Upper lobe of left lung (tissue), 6 donors: Measurements from ENCODE around the gene MCTP2. TPM values are rescaled to one million over a fixed set of nuclear protein-coding genes. Genes with fewer than 3 reads are reported as not detected.

Experiments
- ATAC-seq, 2 donors: fragments of 200-7000 bp; cut with Tn5 transposase; one replicate each; pipeline ENCODE4 v1.9.1; 2022; ENCODE audit warnings: mild to moderate bottlenecking in 2 of 2, moderate library complexity in 2 of 2; ENCODE audit not compliant: low FRiP score in 2 of 2
- DNase-seq, 2 donors: peaks; one replicate each; pipeline ENCODE4 v3.0.0-alpha.2; 2019 to 2020
- H3K27ac ChIP-seq, 4 donors: fragments of 200-600 bp; sonication (generic); one replicate each; pipeline ENCODE4 v1.5.1; 2016 to 2019
- H3K27me3 ChIP-seq, 4 donors: fragments of 200-600 bp; sonication (generic); one replicate each; pipeline ENCODE4 v1.5.1; 2017 to 2019
- H3K36me3 ChIP-seq, 4 donors: fragments of 200-600 bp; sonication (generic); one replicate each; pipeline ENCODE4 v1.5.1; 2016 to 2019
- H3K4me1 ChIP-seq, 4 donors: fragments of 200-600 bp; sonication (generic); one replicate each; pipeline ENCODE4 v1.5.1; 2018 to 2019
- H3K4me3 ChIP-seq, 4 donors: fragments of 200-600 bp; sonication (generic); one replicate each; pipeline ENCODE4 v1.5.1; 2017 to 2019; ENCODE audit warnings: mild to moderate bottlenecking in 2 of 4, moderate library complexity in 1 of 4
- H3K9me3 ChIP-seq, 4 donors: fragments of 200-600 bp; sonication (generic); one replicate each; pipeline ENCODE4 v1.5.1; 2018 to 2019
- CTCF ChIP-seq, 6 experiments: fragments of 450-650 bp in 4 of 6; fragments of 200-600 bp in 2 of 6; sonication (generic) in 2 of 6; IDR thresholded peaks; one replicate each; pipeline ENCODE4 v1.5.1; 2016 to 2019; ENCODE audit warnings: antibody characterized with exemption in 6 of 6
- EP300 ChIP-seq, 4 donors: sonication (generic); formaldehyde crosslinking; IDR thresholded peaks; one replicate each; pipeline ENCODE4 v1.5.1; 2017; ENCODE audit warnings: antibody characterized with exemption in 4 of 4, control low read depth in 2 of 4
- POLR2A ChIP-seq, 4 donors: fragments of 450-650 bp; IDR thresholded peaks; one replicate each; pipeline ENCODE4 v1.5.1; 2016 to 2017; ENCODE audit warnings: antibody characterized with exemption in 4 of 4, mild to moderate bottlenecking in 2 of 4
- POLR2AphosphoS5 ChIP-seq, 2 donors: sonication (generic); formaldehyde crosslinking; IDR thresholded peaks; one replicate each; pipeline ENCODE4 v1.5.1; 2017; ENCODE audit warnings: antibody characterized with exemption in 2 of 2
- WGBS, 2 donors: methylation state at CpG; one replicate each; pipeline ENCODE4 v1.1.5; 2017 to 2018; 5-methylcytosine and 5-hydroxymethylcytosine counted together
- total RNA-seq, 6 donors: library from RNA; depleted of rRNA in 4 of 6; stranded (reverse); fragments of >200 nt in 4 of 6; gene quantifications; one replicate each; pipeline versions ENCODE4 v1.1.0 to v1.2.1, GENCODE V29; 2016 to 2021
- donor health status: DM: no; HTN: no; CAD: no; lungs with moderate emphysema.
- donor health status: DM: no; HTN: yes; CAD: no; lungs with severe emphysema.

Gene MCTP2
- total RNA-seq, 6 donors from 2014 or later: 33.4 to 64.8 (median 48.5) TPM

- peaks cover 0 to 21% (median 8%) of the 10 kb centered on the region in 4 donors for H3K4me1 ChIP-seq
- no peak overlapping the region for H3K27ac ChIP-seq
- H3K27me3 ChIP-seq: no peaks in the 10 kb centered on the region
- H3K9me3 ChIP-seq: no peaks in the 10 kb centered on the region
- DNase-seq: no peak
- peaks cover 0 to 4% (median 0%) of the 10 kb centered on the region in 4 donors for H3K36me3 ChIP-seq
- WGBS, 2 donors: 89 to 90% methylated on average over 3 of the region's 3 CpGs
- no peak for TF ChIP-seq CTCF (IDR thresholded peaks at IDR 0.05)
- H3K4me3 ChIP-seq: no peak overlapping the region
- no peak for ATAC-seq
Measured at GRCh38 chr15:94416820-94417219, 185.5 kb downstream of the MCTP2 start.

- Histone ChIP-seq H3K4me3 (no peak overlapping the region), H3K9me3 (no peaks in the 10 kb centered on the region), H3K27me3 (no peaks in the 10 kb centered on the region), H3K27ac (no peak overlapping the region), H3K36me3 (peaks cover 0 to 4% (median 0%) of the 10 kb centered on the region in 4 donors), H3K4me1 (peaks cover 0 to 21% (median 8%) of the 10 kb centered on the region in 4 donors)
- TF ChIP-seq EP300 (IDR thresholded peaks at IDR 0.05) (no peak), POLR2AphosphoS5 (IDR thresholded peaks at IDR 0.05) (no peak), CTCF (IDR thresholded peaks at IDR 0.05) (no peak), POLR2A (IDR thresholded peaks at IDR 0.05) (no peak)
- WGBS, 2 donors: 80 to 82% methylated on average over 12 of the region's 12 CpGs
- ATAC-seq (no peak), DNase-seq (no peak)
Measured at GRCh38 chr15:94417501-94418293, 186.3 kb downstream of the MCTP2 start.

GRCh38 chr15:94421706-94422105 is 190.3 kb downstream of the MCTP2 start:
- 54 to 76% methylated on average over 1 of the region's 1 CpG for WGBS, 2 donors
- H3K27me3 ChIP-seq: no peaks in the 10 kb centered on the region
- DNase-seq (no peak), ATAC-seq (no peak)
- H3K4me3 ChIP-seq: no peak overlapping the region
- no peaks in the 10 kb centered on the region for H3K36me3 ChIP-seq
- no peaks in the 10 kb centered on the region for H3K4me1 ChIP-seq
- no peaks in the 10 kb centered on the region for H3K9me3 ChIP-seq
- H3K27ac ChIP-seq: no peak overlapping the region
- TF ChIP-seq POLR2AphosphoS5 (IDR thresholded peaks at IDR 0.05) (no peak), EP300 (IDR thresholded peaks at IDR 0.05) (no peak), CTCF (IDR thresholded peaks at IDR 0.05) (no peak), POLR2A (IDR thresholded peaks at IDR 0.05) (no peak)

- DNase-seq (no peak), ATAC-seq (no peak)
- no peak overlapping the region for H3K4me3 ChIP-seq
- no peaks in the 10 kb centered on the region for H3K36me3 ChIP-seq
- H3K9me3 ChIP-seq: no peaks in the 10 kb centered on the region
- 84 to 96% methylated on average over 1 of the region's 1 CpG for WGBS, 2 donors
- TF ChIP-seq POLR2A (IDR thresholded peaks at IDR 0.05) (no peak), POLR2AphosphoS5 (IDR thresholded peaks at IDR 0.05) (no peak), CTCF (IDR thresholded peaks at IDR 0.05) (no peak), EP300 (IDR thresholded peaks at IDR 0.05) (no peak)
- H3K27me3 ChIP-seq: no peaks in the 10 kb centered on the region
- H3K27ac ChIP-seq: no peak overlapping the region
- no peaks in the 10 kb centered on the region for H3K4me1 ChIP-seq
Measured at GRCh38 chr15:94432279-94432678, 200.9 kb downstream of the MCTP2 start.

GRCh38 chr15:94439158-94439557 is 207.8 kb downstream of the MCTP2 start:
- TF ChIP-seq POLR2A (IDR thresholded peaks at IDR 0.05) (no peak), CTCF (IDR thresholded peaks at IDR 0.05) (no peak), POLR2AphosphoS5 (IDR thresholded peaks at IDR 0.05) (no peak)
- WGBS, 2 donors: 75 to 91% methylated on average over 3 of the region's 3 CpGs
- Histone ChIP-seq H3K9me3 (no peaks in the 10 kb centered on the region), H3K4me1 (no peaks in the 10 kb centered on the region), H3K4me3 (no peak overlapping the region), H3K27me3 (no peaks in the 10 kb centered on the region), H3K27ac (no peak overlapping the region), H3K36me3 (peaks cover 0 to 8% (median 2%) of the 10 kb centered on the region in 4 donors)
- ATAC-seq (no peak), DNase-seq (no peak)
